GM19438 (cell line): ENCODE results near the gene C10orf71.

Experiments used
- ATAC-seq: cut with Tn5 transposase; IDR thresholded peaks from one replicate; pipeline ENCODE4 v1.9.1; 2021; ENCODE audit warnings: low read depth; ENCODE audit not compliant: unreplicated experiment

Gene C10orf71

GRCh38 chr10:49356944-49357343 is 58.0 kb downstream of the C10orf71 start:
- no peak for ATAC-seq

GRCh38 chr10:49357910-49358309 is 58.9 kb downstream of the C10orf71 start:
- ATAC-seq = no peak

DNA sequence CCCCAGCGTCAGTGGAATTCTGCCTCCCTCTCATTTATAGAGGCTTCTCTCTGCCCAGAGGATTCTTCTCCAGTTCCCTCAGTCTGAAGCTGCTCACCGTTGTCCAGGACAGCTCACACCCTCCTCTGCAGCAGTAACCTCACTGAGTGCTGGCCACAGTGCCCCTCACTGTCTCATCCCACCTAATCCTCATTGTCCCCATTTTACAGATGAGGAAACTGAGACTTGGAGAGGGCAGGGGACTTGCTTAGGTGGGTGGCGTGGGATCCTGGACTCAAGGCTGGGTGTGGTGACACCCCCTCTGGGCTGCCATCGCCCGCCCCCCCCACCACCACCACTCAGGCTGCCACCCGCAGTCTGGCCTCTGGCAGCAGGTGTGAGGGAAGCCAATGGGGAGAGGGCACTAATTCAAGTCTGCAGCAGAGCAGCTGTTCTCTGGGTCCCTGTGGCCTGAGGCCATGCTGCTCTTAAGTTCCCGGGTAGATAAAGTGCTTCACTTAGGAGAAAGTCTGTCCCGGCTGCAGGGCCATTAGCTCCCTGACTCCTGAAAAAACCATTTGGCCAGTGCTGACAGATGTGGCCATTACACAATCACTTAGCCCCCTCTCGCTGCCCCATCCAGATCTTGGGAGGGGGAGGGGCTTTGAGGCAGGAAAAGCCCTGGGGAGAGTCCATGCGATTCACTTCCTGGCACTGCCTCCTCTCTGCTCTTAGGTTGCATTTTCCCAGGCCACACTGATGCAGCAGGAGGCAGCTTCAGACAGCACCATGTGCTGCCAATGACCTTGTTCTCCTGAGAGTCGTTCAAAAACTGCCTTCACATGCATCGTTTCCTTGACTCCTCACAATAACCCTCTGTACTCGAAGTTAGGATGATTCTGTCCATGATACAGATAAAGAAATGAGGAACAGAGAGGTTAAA is 60.6 kb downstream of the C10orf71 start:
- no peak for ATAC-seq

GRCh38 chr10:49360271-49361177 is 61.6 kb downstream of the C10orf71 start:
- no peak for ATAC-seq

GRCh38 chr10:49361178-49361554 is 62.2 kb downstream of the C10orf71 start:
- ATAC-seq = no peak

GRCh38 chr10:49361735-49362568 is 63.0 kb downstream of the C10orf71 start:
- ATAC-seq = no peak

DNA sequence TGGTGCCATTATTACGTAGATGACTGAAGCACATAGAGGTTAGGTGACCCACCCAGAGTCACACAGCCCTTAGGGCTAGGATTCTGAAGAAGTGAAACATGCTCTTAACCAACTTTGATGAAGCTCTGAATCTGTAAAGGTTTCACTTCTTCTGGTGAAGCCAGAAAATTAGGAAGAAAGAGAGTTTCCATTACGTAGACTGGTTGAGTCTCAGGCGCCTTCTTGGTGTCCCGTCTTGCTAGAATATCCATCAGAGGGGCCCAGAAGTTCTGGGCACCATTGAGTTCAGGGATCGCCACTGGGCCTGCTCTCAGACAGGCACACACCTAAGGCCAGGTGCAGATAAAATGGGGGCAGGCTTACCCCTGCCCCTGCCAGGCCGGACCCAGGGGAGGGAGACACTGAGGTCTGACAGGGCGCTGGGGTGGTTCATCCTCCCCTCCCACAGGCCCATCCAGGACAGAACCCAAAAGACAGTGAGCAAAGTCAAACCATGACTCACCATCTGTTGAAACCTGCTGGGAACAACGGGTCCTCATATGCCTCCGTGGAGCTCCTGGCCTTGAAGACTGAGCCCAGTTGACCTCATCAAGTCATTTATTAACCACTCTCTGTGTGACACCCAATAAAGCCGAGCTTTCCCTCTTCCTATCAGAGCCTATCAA is 63.8 kb downstream of the C10orf71 start:
- peak; percentile 80 for ATAC-seq

- no peak for ATAC-seq
Measured at GRCh38 chr10:49363309-49364031, 64.5 kb downstream of the C10orf71 start.

- no peak for ATAC-seq
Measured at GRCh38 chr10:49364051-49364450, 65.1 kb downstream of the C10orf71 start.

- ATAC-seq = no peak
Measured at GRCh38 chr10:49364747-49365146, 65.8 kb downstream of the C10orf71 start.

GRCh38 chr10:49365275-49365674 is 66.3 kb downstream of the C10orf71 start:
- ATAC-seq = no peak

- no peak for ATAC-seq
Measured at GRCh38 chr10:49365675-49366415, 66.9 kb downstream of the C10orf71 start.

- no peak for ATAC-seq
Measured at GRCh38 chr10:49366460-49366859, 67.5 kb downstream of the C10orf71 start.

GRCh38 chr10:49367600-49367999 is 68.6 kb downstream of the C10orf71 start:
- ATAC-seq = no peak

DNA sequence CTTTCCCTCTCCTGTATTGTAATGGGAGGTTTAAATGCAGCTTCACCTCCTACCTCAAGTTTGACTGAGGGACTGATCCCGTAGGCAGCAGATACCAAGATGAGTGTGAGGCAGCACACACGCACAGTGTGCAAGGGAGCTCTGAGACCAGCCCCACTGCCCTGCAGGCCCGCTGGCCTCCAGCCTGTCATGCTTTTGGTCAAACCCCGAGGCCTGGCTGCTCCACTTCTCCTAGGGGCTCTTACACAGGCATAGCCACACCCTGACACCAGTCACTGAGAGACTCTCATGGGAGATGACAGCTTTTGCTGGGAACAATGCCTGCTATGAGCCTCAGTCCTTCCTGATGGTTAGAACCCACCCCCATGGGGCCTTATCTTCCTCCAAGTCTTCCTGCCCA is 69.3 kb downstream of the C10orf71 start:
- no peak for ATAC-seq

- ATAC-seq = no peak
Measured at GRCh38 chr10:49369216-49370162, 70.5 kb downstream of the C10orf71 start.

DNA sequence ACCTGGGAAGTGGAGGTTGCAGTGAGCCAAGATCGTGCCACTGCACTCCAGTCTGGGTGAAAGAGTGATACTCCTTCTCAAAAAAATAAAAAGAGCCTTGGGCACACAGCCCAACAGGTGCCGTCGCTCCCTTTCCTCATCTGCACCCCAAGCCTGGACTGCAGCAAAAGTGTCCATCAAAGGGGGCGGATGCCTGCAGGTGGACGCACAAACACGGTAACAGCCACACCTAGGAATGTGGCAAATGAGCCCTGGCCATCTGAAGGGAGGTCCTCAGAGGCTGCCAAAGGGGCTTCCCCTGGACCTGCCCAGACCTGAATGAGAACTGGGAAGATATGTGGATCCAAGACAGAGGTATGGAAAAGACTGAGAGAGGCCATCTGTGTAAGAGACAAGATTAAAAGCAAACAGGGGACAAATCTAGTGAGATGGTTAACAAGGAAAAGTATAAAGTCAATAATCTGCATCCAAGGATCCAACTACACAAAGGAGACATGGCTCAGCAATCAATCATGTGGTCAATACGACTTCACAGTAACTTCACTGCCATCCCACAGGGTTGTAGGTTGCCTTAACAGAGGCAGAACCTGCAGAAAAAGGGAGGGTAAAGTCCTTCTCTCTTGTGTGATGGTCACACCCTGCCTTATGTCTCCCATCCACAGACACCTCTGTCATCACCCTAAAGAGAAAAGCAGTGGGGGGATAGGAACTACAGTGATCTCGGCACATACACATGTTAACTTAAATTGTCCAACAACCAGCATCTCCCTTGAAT is 71.5 kb downstream of the C10orf71 start:
- no peak for ATAC-seq
